Lung (tissue), 12 donors: ENCODE results near the gene PLEK. TPM values are rescaled to one million over a fixed set of nuclear protein-coding genes. Genes with fewer than 3 reads are reported as not detected.

ENCODE experiments used
- ATAC-seq: fragments of 200-7000 bp; cut with Tn5 transposase; one replicate; pipeline ENCODE4 v1.9.1; 2020; ENCODE audit warnings: moderate number of reproducible peaks; ENCODE audit not compliant: insufficient read depth, low FRiP score
- DNase-seq, 3 donors: peaks; one replicate each; pipeline ENCODE4 v3.0.0-alpha.2; 2013 to 2017
- H3K27ac ChIP-seq, 2 donors: one replicate each; pipeline ENCODE4 v1.5.1; 2013; ENCODE audit warnings: mild to moderate bottlenecking in 2 of 2, moderate library complexity in 2 of 2, control low read depth in 1 of 2, inconsistent platforms in 1 of 2, low read depth in 1 of 2, low read length in 1 of 2
- H3K27me3 ChIP-seq, 3 donors: one replicate each; pipeline ENCODE4 v1.5.1; 2013; ENCODE audit warnings: low read length in 2 of 3; ENCODE audit not compliant: control insufficient read depth in 3 of 3, insufficient read depth in 3 of 3
- H3K36me3 ChIP-seq, 4 donors: one replicate each; pipeline ENCODE4 v1.5.1; 2013; ENCODE audit warnings: low read length in 4 of 4, mild to moderate bottlenecking in 1 of 4, moderate library complexity in 1 of 4; ENCODE audit not compliant: control insufficient read depth in 4 of 4, insufficient read depth in 4 of 4
- H3K4me1 ChIP-seq, 5 donors: one replicate each; pipeline ENCODE4 v1.5.1; 2013; ENCODE audit warnings: low read length in 5 of 5, mild to moderate bottlenecking in 2 of 5, moderate library complexity in 1 of 5; ENCODE audit not compliant: control insufficient read depth in 5 of 5, insufficient read depth in 5 of 5
- H3K4me3 ChIP-seq: one replicate; pipeline ENCODE4 v1.5.1; 2013; ENCODE audit warnings: mild to moderate bottlenecking, control low read depth, moderate library complexity
- H3K9ac ChIP-seq, 2 donors: one replicate each; pipeline ENCODE4 v1.5.1; 2013; ENCODE audit warnings: low read length in 2 of 2, control low read depth in 1 of 2; ENCODE audit not compliant: insufficient read depth in 1 of 2
- H3K9me3 ChIP-seq, 4 donors: one replicate each; pipeline ENCODE4 v1.5.1; 2013; ENCODE audit warnings: low read length in 3 of 4, mild to moderate bottlenecking in 1 of 4, moderate library complexity in 1 of 4; ENCODE audit not compliant: control insufficient read depth in 4 of 4, insufficient read depth in 3 of 4
- WGBS, 2 donors: extraction: QIAGEN DNeasy Blood & Tissue Kit; methylation state at CpG; one replicate each; pipeline ENCODE4 v1.1.7; 2013; 5-methylcytosine and 5-hydroxymethylcytosine counted together
- polyA plus RNA-seq, 2 donors: library from polyadenylated mRNA; stranded (reverse); fragments of 200-250 nt; gene quantifications; one replicate each; pipeline ENCODE4 v1.2.1, GENCODE V29; 2013
- total RNA-seq, 2 donors: library from RNA; depleted of rRNA in 1 of 2; stranded (reverse); fragments of >200 nt in 1 of 2; gene quantifications; one replicate each; pipeline ENCODE4 v1.2.1, GENCODE V29; 2014 to 2021
- TF ChIP-seq, protein P1 (sequence below): IDR thresholded peaks from 2 replicates; pipeline ENCODE4 v1.5.1; 2012; ENCODE audit warnings: mild to moderate bottlenecking; ENCODE audit errors: control extremely low read depth, extremely low read depth
- donor health status: control.
- donor health status: control.
- donor health status: Bipolar disorder and iron deficiency.
- donor health status: healthy.
- donor health status: DM: yes; HTN: yes; CAD: no.

Gene PLEK
- total and polyA plus RNA-seq, 4 donors = 8.2 to 181 (median 27.4) TPM

DNA sequence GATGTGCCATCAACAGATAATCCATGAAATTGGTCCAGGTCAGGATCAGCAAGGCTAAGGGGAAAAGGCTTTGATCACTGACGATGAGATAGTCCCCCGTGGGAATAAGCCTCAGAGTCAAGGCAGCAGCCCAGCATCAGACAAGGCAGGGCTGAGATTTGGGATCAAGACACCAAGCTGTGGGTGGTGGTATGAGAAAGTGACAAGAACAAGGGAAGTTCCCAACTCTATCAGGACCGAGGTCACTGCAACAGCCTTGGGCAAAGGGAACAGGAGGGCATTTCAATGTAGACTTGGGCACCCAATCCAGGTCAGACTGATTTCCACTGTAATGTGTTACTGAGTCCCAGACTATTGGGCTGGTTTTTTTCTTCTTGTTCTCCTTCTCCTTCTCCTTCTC lies 18.7 kb downstream of the PLEK start:
- H3K36me3 ChIP-seq = no peaks in the 10 kb centered on the region
- H3K27ac ChIP-seq = no peak overlapping the region
- TF ChIP-seq, protein P1, sequence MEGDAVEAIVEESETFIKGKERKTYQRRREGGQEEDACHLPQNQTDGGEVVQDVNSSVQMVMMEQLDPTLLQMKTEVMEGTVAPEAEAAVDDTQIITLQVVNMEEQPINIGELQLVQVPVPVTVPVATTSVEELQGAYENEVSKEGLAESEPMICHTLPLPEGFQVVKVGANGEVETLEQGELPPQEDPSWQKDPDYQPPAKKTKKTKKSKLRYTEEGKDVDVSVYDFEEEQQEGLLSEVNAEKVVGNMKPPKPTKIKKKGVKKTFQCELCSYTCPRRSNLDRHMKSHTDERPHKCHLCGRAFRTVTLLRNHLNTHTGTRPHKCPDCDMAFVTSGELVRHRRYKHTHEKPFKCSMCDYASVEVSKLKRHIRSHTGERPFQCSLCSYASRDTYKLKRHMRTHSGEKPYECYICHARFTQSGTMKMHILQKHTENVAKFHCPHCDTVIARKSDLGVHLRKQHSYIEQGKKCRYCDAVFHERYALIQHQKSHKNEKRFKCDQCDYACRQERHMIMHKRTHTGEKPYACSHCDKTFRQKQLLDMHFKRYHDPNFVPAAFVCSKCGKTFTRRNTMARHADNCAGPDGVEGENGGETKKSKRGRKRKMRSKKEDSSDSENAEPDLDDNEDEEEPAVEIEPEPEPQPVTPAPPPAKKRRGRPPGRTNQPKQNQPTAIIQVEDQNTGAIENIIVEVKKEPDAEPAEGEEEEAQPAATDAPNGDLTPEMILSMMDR = no peak
- no peaks in the 10 kb centered on the region for H3K27me3 ChIP-seq
- H3K4me3 ChIP-seq = no peak overlapping the region
- no peak for DNase-seq
- peaks cover 0 to 2% (median 0%) of the 10 kb centered on the region in 5 donors for H3K4me1 ChIP-seq
- no peaks in the 10 kb centered on the region for H3K9me3 ChIP-seq
- 79 to 83% methylated on average over 3 of the region's 3 CpGs for WGBS, 2 donors
- no peak for ATAC-seq
- no peak overlapping the region for H3K9ac ChIP-seq

- no peaks in the 10 kb centered on the region for H3K9me3 ChIP-seq
- DNase-seq = no peak
- H3K9ac ChIP-seq = no peak overlapping the region
- ATAC-seq = no peak
- TF ChIP-seq, protein P1 = no peak
- no peaks in the 10 kb centered on the region for H3K27me3 ChIP-seq
- WGBS, 2 donors = 62 to 75% methylated on average over 5 of the region's 5 CpGs
- no peak overlapping the region for H3K27ac ChIP-seq
- peaks cover 0 to 2% (median 0%) of the 10 kb centered on the region in 5 donors for H3K4me1 ChIP-seq
- no peaks in the 10 kb centered on the region for H3K36me3 ChIP-seq
- H3K4me3 ChIP-seq = no peak overlapping the region
These were observed 19.5 kb downstream of the PLEK start for GRCh38 chr2:68384485-68385107.

GRCh38 chr2:68385220-68385906 lies 20.3 kb downstream of the PLEK start:
- peaks cover 0 to 3% (median 2%) of the 10 kb centered on the region in 5 donors for H3K4me1 ChIP-seq
- H3K9me3 ChIP-seq = no peaks in the 10 kb centered on the region
- H3K27me3 ChIP-seq = no peaks in the 10 kb centered on the region
- TF ChIP-seq, protein P1 = no peak
- H3K27ac ChIP-seq = no peak overlapping the region
- WGBS, 2 donors = 47 to 48% methylated on average over 2 of the region's 2 CpGs
- no peak overlapping the region for H3K4me3 ChIP-seq
- no peak overlapping the region for H3K9ac ChIP-seq
- ATAC-seq = peak; percentile 34
- no peak for DNase-seq
- H3K36me3 ChIP-seq = no peaks in the 10 kb centered on the region
